ENCODE data around the gene COG1.

DNA sequence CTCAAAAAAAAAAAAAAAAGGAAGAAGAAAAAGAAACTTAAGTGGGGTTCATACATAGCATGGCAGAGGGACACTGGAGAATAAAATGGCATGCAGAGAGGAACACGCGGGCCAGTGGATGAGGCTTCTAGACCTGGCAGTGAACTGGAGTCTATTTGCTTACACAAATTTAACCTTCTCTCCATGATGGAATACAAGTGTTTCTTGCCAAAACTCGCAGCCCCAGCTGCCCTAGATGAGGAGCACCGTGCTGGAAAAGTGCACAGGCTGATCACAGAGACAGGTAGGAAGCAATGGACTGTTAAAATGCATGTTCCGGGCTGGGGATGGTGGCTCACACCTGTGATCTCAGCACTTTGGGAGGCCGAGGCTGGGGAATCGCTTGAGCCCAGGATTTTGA, 18.7 kb upstream of the COG1 start:
- no peak for TF ChIP-seq POLR2A (IDR thresholded peaks at IDR 0.05)
- TF ChIP-seq, protein P1, sequence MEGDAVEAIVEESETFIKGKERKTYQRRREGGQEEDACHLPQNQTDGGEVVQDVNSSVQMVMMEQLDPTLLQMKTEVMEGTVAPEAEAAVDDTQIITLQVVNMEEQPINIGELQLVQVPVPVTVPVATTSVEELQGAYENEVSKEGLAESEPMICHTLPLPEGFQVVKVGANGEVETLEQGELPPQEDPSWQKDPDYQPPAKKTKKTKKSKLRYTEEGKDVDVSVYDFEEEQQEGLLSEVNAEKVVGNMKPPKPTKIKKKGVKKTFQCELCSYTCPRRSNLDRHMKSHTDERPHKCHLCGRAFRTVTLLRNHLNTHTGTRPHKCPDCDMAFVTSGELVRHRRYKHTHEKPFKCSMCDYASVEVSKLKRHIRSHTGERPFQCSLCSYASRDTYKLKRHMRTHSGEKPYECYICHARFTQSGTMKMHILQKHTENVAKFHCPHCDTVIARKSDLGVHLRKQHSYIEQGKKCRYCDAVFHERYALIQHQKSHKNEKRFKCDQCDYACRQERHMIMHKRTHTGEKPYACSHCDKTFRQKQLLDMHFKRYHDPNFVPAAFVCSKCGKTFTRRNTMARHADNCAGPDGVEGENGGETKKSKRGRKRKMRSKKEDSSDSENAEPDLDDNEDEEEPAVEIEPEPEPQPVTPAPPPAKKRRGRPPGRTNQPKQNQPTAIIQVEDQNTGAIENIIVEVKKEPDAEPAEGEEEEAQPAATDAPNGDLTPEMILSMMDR (IDR thresholded peaks at IDR 0.05), result no peak
